ENCODE results near the gene FBL.
A peak's percentile ranks its signal among the peaks of the same experiment; 100 is the strongest.

The FBL gene

DNA sequence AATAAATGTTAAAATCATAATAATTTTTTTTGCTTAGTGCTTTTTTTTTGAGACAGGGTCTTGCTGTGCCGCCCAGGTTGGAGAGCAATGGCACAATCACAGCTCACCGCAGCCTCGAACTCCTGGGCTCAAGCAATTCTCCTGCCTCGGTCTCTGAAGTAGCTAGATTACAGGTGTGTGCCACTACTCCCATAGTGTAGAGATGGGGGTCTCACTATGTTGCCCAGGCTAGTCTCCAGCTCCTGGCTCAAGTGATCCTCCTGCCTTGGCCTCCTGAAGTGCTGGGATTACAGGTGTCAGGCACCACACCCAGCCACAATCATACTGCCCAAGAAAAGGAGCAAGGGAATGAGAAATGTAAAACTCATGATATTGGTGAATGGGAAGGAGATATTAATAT lies 5.1 kb downstream of the FBL start:
- DNase-seq: no peak

DNA sequence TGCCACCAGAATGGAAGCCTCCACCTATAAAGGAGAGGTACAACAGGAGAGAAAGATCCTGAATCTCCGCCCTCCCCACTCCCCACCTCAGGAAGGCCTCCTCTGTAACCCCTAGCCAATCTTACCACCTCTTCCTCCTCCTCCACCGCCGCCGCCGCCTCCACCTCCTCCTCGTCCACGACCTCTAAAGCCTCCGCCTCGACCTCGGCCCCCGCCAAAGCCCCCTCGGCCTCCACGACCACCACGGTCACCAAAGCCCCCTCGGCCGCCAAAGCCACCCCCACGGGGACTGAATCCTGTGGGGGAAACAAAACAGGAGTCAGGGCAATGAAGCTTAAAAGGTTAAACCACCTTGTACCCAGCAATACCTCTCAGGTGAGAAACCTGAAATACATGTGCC lies 5.7 kb downstream of the FBL start:
- DNase-seq: no peak

DNA sequence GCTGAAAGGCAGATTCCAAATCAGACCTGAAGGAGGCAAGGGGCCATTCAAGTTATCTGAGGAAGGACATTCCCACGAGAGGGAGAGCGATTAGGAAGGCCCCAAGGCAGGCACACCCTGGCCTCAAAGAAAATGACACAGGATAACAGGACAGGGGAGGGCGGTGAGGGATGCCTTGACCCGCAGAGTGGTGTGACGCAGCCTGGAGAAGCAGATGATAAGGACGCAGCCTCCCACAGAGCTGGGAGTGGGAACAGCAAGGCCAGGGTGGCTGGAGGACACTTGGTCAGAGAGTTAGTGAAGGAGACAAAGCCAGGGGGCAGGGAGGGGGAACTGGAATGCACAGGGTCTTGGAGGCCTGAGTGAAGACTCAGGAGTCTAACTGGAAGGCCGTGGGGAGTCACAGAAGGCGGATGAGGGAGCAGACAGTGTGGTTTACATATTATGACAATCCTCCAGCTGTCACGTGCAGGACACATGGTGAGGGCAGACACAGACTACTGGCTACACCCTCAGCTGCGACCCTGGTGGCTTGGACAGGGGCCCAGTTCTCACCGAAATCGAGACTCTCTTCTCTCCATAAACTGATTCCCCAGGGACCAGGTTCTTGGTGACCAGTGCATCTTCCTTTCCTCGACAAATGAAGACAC lies 6.4 kb downstream of the FBL start:
- DNase-seq: no peak

DNA sequence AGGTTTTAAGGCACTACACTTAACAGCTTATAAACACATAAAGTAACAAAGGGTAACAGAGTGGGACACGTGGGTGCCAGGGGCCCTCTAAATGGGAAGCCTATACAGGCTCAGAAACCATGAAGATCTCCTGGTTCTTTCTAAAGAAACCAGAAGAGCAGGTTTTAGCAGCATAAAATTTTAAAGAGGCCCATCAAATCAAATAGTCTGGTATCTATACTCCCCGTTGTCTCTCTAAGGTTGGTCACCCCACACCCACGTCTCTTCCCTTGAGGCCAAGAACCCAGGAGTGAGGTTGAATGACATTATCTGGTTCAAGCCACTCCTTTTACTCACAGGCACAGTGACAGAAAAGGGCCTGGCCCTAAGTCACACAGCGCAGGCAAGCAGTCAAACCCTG lies 7.6 kb downstream of the FBL start:
- no peak for DNase-seq

DNA sequence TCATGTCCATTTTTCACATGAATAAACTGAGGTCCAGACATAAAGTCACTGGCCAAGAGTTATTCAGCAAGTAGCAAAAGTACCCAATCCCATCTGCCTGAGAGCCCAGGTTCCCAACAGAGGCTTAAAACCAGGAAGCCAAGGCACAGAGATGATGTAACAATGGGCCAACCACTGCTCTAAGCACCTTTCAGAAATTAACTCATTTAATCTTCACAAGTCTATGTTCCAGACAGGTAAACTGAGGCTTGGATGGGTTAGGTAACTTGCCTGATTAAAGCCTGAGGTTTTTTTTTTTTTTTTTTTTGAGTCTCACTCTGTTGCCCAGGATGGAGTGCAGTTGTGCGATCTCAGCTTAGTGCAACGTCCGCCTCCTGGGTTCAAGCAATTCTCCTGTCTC lies 8.2 kb downstream of the FBL start:
- no peak for DNase-seq

DNA sequence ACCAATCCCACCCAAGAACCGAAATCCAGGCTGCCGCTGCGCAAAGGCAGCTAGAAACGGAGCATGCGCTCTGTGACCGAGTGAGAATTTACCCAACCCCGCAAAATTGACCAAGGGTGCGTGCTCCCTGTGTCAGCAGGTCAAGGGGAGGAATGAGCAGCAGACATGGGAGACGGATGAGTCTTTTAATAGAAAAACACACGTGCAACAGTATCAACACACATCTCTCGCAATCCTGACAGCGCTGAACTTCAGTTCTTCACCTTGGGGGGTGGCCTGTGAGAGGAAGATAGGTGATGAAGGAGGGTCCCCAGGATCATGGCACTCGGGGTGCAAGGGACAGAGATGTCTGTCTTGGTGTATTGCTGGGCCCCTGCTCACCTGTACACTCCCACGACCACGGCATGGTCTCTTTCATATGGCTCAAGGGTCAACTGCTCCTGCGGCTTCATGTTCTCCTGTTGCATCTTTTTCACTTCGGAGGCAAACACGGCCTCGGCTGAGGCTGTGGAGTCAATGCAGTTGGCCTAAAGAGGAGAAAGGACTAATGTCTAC lies 11.8 kb downstream of the FBL start:
- no peak for DNase-seq

DNA sequence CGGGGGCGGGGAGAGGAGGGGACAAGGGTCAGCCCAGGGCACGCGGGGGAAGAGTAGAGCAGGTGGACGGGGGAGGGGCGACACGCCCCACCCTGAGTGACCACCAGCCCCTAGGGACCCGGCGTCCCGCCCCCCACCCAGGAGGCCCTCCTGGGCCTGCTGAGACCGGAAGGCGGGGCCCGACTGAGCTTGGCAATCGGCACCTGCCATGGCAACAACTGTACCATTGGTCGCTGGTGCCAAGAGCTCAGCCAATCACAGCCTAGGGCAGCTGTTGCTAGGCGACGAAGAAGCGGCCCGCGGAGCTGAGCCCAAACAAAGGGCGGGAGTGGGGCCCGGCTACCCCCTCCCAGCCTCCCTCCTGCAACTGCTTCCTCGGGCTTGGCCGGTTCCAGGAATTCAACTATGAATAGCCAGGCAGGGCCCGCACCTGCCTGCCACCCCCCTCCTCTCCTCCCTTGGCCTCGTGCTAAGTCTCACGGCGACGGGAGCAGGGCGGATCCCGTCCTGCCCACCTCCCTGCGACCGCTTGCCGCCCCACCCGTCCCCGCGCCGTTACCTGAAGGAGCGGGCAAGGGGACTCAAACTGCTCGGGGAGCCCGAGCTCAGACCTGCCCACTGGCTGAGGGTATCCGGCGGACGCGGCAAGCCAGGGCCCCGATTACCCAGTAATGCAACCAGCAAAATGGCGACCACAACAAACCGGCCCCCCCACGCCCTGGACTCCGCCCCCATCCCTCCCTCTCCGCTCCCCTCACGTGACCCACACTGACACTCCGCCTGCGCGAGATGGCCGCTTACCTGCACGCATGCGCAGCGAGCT lies 12.5 kb downstream of the FBL start, which contains the start of gene DYRK1B:
Gene DYRK1B (minus strand): TSS at position 699 of the 823 bp plus-strand sequence. CDS start 2,295 bp downstream, outside the sequence.
- DNase-seq: peak; percentile 92 to 98 (median 98)

DNA sequence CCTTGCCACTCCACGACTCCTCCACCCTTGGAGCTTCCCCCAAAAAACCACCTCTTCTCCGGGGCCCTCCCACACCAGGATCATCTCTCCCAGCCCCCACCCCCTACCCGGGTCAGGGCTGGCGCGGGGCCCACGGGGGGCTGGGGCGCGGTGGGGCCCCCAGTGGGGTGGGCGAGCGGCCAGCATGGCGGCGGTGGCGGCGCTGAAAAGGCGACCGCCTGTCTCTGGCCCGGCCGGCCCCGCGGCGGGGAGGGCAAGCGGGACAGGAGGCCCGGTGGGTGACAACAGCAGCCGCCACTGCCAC lies 13.1 kb downstream of the FBL start:
- no peak for DNase-seq

DNA sequence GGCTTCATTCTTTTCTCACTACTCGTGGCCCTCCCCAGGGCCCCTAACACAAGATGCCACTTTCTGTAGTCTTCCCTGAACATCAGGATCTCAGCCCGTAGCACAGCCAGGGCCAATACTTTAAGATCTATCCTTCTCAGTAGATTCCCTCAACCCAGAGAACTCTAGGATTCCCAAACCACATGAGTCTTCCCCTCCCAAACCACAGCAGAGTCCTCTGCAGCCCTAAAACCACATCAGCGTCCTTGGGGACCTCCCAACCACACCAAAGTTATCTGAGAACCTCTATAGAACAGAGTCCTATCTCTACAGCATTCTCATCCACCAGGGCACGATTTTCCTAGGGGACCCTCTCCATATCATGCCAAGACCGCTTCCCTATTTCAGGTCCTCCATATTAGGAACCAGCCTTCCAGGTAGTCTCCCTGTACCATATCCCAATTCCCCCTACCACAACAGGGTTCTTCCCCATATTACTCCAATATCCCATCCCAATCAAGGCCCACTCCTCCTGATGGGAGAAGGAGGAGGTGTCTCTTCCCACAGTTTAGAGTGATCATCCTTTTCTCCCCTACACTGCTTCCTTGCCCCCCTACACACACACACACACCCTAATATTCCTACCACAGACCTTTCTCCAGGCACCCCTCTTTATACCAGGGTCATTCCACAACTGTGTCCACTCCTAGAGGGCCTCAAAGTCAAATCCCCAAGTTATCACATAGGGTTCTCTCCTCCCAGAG lies 13.7 kb downstream of the FBL start:
- no peak for DNase-seq

DNA sequence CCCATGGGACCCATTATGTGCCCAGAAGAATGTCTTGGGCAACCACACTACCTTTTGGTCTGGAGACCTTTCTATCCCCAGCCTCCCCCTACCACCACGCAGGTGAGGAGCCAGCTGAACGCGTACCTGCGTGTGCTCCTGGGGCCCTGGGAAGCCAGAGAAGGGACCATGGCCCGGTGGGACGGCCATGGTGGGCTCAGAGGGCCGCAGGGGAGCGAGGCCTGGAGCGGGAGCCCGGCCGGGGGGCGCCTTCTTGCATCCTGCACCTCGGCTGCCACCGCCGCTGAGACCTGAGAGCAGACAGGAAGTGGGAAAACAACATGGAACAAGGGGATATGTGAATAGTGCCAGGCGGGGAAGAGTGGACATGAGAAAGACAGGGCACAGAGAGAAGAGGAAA lies 14.5 kb downstream of the FBL start:
- no peak for DNase-seq

DNA sequence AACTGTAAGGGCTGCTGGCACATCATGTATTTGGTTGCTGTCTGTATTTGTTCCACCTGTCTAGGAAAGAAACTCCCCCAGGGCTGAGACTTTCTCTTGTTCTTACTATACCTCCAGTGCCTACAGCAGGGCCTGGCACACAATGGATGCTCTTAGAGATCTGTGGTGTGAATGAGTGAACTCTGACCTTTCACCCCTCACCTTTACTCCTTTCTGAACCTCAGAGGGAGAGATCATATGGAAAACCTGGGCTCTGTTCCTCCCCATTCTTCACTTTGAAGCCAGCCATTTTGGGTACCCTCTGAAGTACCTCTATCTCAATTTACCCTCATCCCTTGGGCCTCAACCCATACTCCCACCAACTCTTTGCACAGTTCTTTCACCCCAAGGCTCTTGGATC lies 15.3 kb downstream of the FBL start:
- DNase-seq: no peak

DNA sequence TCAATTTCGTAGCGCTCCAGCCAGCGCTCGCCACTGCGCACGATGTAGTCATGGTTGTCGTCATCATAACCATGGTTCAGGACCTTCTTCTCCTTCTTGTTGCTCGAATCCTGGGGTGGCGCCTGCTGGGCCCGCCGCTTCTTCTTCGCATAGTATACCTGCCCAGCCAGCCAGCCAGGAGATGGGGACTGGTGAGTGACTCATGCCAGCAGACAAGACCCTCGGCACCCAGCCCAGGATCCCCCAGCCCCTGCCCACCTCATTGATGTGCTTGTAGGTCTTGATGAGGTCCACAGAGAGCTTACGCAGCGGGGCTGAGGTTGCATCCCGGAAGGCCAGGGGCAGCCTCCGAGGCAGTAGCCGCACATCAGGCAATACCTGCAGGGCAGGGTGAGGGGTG lies 15.8 kb downstream of the FBL start:
- no peak for DNase-seq

DNA sequence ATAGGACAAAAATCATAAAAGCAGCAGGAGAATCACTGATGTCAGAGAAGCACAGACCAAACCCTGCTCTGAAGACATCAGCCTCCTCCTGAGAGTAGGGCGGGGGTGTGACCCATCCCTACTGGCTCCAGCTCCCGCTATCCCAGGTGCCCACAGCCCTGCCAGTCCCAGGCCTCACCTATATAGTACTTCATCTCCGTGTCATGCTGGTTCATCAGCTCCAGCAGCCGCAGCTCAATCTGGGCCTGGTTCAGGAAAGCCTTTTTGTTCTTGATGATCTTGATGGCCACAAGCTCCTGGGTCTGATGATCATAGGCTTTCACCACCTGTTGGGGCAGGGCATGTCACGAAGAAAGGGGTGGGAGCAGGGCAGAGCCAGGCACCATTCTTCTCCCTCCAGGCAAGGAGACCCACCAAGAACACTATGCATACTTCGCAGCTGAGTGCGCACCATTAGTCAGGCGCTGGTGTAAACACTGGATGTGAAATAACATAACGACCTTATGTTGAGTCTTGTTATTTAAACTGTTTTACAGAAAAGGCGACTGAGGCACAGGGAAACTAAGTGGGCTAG lies 16.4 kb downstream of the FBL start:
- DNase-seq: no peak

DNA sequence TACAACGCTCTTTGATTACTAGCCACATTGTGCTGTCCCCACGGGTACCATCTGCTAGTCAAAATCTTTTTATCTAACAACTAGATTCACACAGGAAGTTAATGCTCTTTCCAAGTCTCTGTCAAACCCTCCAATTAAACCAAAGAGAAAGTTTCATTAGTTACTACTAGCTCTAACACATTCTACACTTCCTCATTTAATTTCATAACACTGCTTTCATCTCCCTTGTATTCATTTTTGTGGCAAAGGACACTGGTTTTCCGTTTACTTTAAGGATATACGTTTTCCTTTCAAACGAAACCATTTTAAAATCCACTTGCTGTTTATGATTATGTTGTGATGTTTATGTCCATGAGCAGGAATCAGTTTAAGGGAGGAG lies 17.5 kb downstream of the FBL start:
- no peak for DNase-seq

DNA sequence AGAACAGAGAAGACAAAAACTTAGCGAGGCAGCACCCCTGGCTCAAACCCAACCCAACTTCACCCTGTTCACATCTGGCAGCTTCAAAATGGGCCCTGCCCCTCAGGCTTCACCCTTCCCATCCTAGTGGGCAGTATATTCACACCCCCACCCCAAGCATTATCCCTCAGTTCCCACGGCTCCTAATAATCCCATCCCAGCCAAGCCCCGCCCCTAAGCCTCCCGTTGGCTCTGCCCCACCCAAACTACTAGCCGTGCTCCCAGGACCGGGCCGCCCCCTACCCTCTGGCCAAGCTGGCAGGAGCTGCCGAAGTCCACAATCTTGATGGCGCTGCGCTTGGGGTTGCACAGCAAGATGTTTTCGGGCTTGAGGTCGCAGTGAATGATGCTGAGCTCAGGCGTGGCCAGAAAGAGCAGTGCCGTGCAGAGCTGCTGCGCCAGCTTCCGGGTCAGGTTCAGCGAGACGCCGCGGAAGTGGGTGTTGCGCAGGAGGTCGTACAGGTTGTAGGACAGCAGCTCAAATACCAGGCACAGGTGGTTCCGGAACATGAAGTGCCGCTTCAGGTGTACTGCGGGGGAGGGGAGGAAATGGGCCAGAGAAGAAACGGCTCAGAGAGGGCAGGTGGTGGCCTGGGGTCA lies 18.0 kb downstream of the FBL start:
- peak in 1 of 3 experiments; percentile 58 for DNase-seq

DNA sequence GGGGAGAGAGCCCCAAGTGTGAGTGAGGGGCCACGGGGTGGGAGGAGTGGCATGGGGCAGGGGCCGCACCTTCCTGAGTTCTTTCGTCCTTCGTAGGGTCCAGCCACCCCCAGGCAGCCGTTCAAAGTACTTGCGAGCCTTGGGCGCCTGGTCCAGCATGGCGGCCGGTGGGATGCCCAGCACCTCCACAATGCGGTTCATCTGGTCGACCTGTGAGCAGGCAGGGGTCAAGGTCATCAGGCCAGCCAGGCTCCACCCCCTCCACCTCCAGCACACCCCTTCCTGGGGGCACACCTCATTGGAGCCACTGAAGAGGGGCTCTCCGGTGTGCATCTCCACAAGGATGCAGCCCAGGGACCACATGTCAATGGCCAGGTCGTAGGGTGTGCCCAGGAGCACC lies 19.0 kb downstream of the FBL start:
- no peak for DNase-seq

DNA sequence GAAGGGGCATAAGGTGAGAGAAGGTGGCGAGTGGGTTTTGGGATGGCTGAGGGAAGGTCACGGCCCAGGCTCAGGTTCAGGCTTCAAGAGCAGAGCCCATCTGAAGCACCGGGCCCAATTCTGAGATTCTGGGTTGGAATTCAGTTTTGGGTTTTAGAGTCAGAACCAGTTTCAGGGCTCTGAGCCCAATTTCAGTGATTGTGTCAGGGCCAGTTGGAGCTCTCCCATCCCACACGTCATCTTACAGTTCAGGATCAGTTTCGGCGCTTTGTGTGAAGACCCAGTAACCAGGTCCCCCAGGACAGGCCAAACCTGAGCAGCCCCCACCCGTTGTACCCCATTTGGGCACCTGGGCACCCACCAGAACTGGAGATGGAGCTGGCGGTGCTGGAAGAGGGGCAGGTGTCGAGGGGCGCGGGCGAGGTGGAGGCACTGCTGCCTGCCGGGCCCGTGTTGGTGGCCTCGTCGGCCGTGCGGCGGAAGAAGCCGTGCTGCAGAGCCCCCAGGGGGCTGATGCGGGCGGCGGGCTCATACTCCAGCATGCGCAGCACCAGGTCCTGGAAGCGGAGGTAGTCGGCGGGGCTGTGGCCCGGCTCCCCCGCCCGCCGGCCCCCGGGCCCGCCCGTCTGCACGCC lies 19.8 kb downstream of the FBL start:
- DNase-seq: no peak

DNA sequence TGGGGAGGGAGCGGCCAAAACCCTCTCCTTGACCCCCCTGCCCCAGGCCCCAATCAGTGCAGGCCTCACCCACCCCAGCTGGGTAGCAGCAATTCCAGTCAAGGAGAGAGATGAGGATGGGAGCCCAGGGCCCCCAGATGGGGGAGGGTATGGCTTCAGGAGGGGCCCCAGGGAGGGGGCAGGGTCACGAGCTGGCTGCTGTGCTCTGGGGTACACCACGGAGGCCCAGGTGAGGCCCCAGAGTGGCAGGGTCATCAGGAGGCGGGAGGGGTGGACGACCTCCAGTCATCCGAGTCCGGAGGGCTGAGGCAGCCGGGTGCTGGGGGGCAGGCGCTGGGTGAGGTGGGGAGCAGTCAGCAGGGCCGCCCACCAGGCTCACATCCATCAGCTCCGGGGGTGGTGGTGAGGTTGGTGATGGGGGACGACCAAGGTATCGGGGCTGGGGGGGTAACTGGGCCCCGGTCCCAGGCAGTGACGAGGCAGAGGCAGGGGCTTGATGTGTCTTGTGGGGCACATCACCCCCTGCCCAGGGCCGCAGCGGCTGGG lies 20.6 kb downstream of the FBL start:
- DNase-seq: no peak

DNA sequence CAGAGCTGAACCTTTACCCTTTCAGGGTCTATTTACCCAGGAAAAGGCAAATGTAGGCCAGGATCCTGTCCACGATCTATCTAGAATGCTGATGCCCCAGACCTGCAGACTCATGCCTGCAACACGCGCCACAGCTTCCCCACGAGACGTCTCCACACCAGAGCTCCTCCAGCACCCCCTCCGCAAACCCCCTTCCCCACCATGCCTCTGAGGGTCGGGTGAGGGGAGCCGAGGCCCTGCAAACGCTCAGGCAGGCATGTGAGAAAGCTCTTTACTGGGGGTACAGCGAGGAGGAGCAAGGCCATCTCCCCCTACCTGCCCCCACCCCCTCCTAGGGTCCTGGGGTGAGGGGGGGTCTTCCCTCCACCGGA lies 21.1 kb downstream of the FBL start:
- DNase-seq: no peak

DNA sequence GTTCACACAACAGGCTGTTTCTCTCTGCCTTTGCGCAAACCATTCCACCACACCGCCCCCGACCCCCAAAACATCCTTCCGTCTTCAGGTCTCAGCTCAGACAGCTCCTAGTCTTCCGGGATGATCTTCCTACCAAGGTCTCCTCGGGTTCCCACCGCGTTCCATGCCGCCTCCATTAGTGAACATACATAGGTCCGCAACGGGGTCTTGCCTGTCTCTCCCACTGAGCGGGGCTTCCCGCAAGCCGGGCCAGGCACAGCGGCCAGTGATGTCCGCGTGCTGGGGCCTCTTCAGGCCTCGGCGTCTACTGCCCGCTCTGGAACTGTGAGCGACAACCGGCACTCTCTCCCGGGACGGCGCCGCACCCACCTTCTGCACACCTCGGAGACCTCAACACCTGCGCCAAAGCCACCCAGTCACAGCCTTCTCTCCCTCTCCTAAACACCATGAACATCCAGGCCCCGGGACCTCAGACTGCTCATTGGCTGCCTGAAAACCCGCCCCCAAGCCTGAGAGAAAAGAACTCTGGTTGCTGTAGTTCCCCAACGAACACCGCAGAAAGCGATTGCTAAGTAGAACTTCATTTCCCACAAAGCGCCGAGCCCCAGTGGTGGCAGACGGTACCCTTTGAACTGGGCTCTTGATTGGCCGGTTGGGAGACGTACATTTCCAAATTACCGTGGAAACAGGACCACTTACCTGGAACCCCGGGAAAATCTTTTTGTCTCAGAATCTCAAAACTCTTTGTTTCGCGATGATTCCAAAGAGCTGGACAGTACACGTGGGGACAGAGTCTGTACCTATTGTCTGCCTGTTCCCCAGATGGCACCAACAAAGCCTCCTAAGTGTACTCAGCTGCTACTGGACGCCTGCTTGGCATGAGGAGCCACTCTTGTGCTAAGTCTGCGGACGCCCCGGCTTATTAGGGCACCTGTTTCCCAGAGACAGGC lies 21.8 kb downstream of the FBL start:
- DNase-seq: peak; percentile 94 to 97 (median 97)

DNA sequence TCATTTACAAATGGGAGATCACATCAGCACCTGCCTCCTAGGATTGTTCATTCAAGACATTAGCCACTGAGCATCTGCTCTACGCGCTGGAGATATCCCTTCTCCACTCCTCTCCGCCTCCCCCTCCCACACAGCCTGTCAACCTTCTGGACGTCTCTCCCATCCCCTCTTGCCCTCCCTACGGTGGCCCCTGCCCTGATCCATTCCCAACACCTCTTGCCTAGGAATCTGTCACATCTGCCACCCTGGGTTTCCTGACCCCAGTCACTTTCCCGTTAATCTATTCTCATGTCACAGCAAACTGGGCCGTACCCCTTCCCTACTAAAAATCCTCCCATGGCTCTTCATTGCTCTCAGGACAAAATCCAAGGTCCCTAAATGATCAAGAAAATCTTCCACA lies 22.5 kb downstream of the FBL start:
- DNase-seq: peak in 2 of 3 experiments; percentile 28 to 44

Measured in NCI-H1417 (cell line).